K562 (cell line): Measurements from ENCODE around the gene UBE2L3. TPM values are rescaled to one million over a fixed set of nuclear protein-coding genes. Genes with fewer than 3 reads are reported as not detected.

Experiments
- ARHGAP35 ChIP-seq: fragments of 450-650 bp; IDR thresholded peaks from 2 replicates; pipeline ENCODE4 v1.6.1; 2018; ENCODE audit not compliant: partially characterized antibody
- BDP1 ChIP-seq: IDR thresholded peaks from 3 replicates; pipeline ENCODE4 v1.6.1; 2011; ENCODE audit not compliant: insufficient read length, insufficient read depth
- CBX1 ChIP-seq: sonication (generic); IDR thresholded peaks from 2 replicates; pipeline ENCODE4 v1.6.1; 2016; ENCODE audit warnings: antibody characterized with exemption, low read depth, mild to moderate bottlenecking
- HCFC1 ChIP-seq: IDR thresholded peaks from 2 replicates; pipeline ENCODE4 v1.6.1; 2012; ENCODE audit warnings: low read depth, low read length, improper control_type of control experiment
- HDAC3 ChIP-seq: fragments of 450-650 bp; IDR thresholded peaks from 2 replicates; pipeline ENCODE4 v1.6.1; 2018; ENCODE audit warnings: borderline replicate concordance, mild to moderate bottlenecking, moderate library complexity; ENCODE audit not compliant: partially characterized antibody
- HOXB6 ChIP-seq: fragments of 250-450 bp; sonication (Bioruptor Pico); IDR thresholded peaks from 2 replicates; pipeline ENCODE4 v1.5.1; 2022; ENCODE audit warnings: mild to moderate bottlenecking, borderline replicate concordance
- LCOR ChIP-seq: sonication (generic); formaldehyde crosslinking; IDR thresholded peaks from 2 replicates; pipeline ENCODE4 v1.8.0; 2022; ENCODE audit warnings: mild to moderate bottlenecking, missing genetic modification reagents
- RCOR1 ChIP-seq, 2 experiments: IDR thresholded peaks; 2 replicates each; pipeline ENCODE4 v1.6.1; 2012; ENCODE audit warnings: low read depth in 2 of 2, low read length in 2 of 2, borderline replicate concordance in 1 of 2, improper control_type of control experiment in 1 of 2
- SUPT5H ChIP-seq: fragments of 450-650 bp; IDR thresholded peaks from 2 replicates; pipeline ENCODE4 v1.6.1; 2016
- TAF7 ChIP-seq: fragments of 450-650 bp; IDR thresholded peaks from 2 replicates; pipeline ENCODE4 v1.6.1; 2016; ENCODE audit warnings: missing genetic modification characterization, missing compliant biosample characterization
- ZC3H11A ChIP-seq: IDR thresholded peaks from 2 replicates; pipeline ENCODE4 v1.6.1; 2012; ENCODE audit warnings: low read depth, low read length, improper control_type of control experiment
- ZFX ChIP-seq: sonication (generic); formaldehyde crosslinking; IDR thresholded peaks from 2 replicates; pipeline ENCODE4 v1.8.0; 2022; ENCODE audit warnings: mild to moderate bottlenecking, missing genetic modification reagents, moderate library complexity
- ZNF197 ChIP-seq: fragments of 200-800 bp; sonication (Bioruptor generic); IDR thresholded peaks from 2 replicates; pipeline ENCODE4 v1.6.1; 2016; ENCODE audit warnings: low read depth, missing genetic modification characterization, missing compliant biosample characterization
- ZNF311 ChIP-seq: fragments of 250-450 bp; sonication (Bioruptor Pico); IDR thresholded peaks from 2 replicates; pipeline ENCODE4 v1.4.0; 2020; ENCODE audit warnings: mild to moderate bottlenecking, moderate library complexity
- ZNF766 ChIP-seq: fragments of 200-800 bp; sonication (Bioruptor generic); conservative IDR thresholded peaks from 2 replicates; pipeline ENCODE4 v1.6.1; 2016; ENCODE audit warnings: missing genetic modification characterization, missing compliant biosample characterization
- ZSCAN29 ChIP-seq: fragments of 450-650 bp; IDR thresholded peaks from 2 replicates; pipeline ENCODE4 v1.6.1; 2017
- polyA plus RNA-seq, 8 experiments: library from polyadenylated mRNA; depleted of rRNA in 4 of 8; stranded (reverse) in 5 of 8; unstranded in 3 of 8; fragments of >200 nt; fragmentation: Nextera tagmentation in 2 of 8; fragmentation: Illumina TruSeq in 1 of 8; extraction: Ambion mirVana in 2 of 8; extraction: Trizol in 1 of 8; gene quantifications; 2 replicates each; pipeline versions ENCODE4 v1.2.1 to v1.2.3, GENCODE V29; 2011 to 2014; ENCODE audit warnings: inconsistent platforms in 1 of 8, missing spikeins in 1 of 8
- total RNA-seq, 7 experiments: library from RNA; depleted of rRNA in 6 of 7; stranded (reverse); fragments of >200 nt in 6 of 7; fragmentation: Illumina TruSeq in 2 of 7; extraction: Trizol in 2 of 7; gene quantifications; 2 replicates each; pipeline versions ENCODE4 v1.2.1 to v1.2.3, GENCODE V29; 2011 to 2021; ENCODE audit warnings: low replicate concordance in 1 of 7
- TF ChIP-seq, protein P1 (sequence below): sonication (generic); formaldehyde crosslinking; IDR thresholded peaks from 2 replicates; pipeline ENCODE4 v1.8.1; 2022; ENCODE audit warnings: missing genetic modification reagents
- TF ChIP-seq, protein P2 (sequence below): fragments of 250-450 bp; sonication (Bioruptor Pico); IDR thresholded peaks from 2 replicates; pipeline ENCODE4 v1.9.0; 2021; ENCODE audit warnings: mild to moderate bottlenecking
- TF ChIP-seq, protein P3 (sequence below), 2 experiments: fragments of 150-350 bp in 1 of 2; IDR thresholded peaks; 2 replicates each; pipeline ENCODE4 v1.6.1; 2012 to 2016; ENCODE audit warnings: low read depth in 2 of 2, low read length in 2 of 2, mild to moderate bottlenecking in 1 of 2, moderate library complexity in 1 of 2
- TF ChIP-seq, protein P4 (sequence below): fragments of 450-650 bp; IDR thresholded peaks from 2 replicates; pipeline ENCODE4 v1.6.1; 2014; ENCODE audit warnings: low read depth, mild to moderate bottlenecking, moderate library complexity, borderline replicate concordance
- TF ChIP-seq, protein P5 (sequence below): sonication (generic); formaldehyde crosslinking; IDR thresholded peaks from 2 replicates; pipeline ENCODE4 v1.8.0; 2022; ENCODE audit warnings: mild to moderate bottlenecking, low read depth, missing genetic modification reagents

The UBE2L3 gene
- total and polyA plus RNA-seq, 9 of the 15 experiments (the other 6 are each of a cell fraction or from before 2014, with no cell fraction given): 215 to 625 (median 285) TPM

DNA sequence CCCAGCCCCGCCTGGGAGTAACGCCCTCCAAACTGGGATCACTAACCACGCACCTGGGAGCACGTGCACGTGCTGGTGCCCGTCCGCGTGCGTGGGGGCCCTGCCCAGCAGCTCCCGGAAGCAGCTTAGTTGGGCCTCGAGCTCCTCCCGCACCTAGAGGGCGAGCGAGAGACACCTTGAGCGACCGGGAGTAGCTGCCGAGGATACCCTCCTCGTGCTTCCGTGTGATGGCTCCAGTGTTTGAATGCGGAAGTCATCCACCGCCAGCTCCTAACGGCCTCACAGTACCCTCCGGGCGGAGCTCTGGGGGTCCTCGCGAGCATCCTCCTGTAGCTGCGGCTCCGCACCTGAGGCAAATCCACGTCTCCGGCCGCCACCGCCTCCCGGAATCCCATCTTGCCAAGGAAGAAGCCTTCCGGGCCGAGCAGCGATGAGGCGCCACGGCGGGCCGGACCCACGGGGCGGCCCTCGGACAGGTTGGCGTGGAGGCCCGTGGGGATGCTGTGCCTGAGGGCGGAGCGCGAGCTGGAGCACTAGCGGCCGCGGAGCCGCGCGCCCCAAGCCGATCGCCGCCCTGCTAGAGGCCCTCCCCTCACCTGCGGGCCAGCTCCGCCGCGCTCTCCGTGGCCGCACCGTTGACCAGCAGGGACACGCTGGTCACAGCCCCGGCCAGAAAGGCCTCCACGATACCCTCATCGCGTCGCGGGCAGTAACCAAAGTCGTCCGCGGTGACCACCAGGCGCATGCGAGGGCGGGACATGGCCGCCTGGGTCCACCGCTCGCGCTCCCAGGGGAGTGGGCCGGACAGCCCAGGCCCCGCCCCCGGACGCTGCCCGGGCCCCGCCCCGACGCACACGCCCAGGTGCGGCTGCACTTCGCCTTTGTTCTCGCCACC is 62.0 kb downstream of the UBE2L3 start, which contains the start of gene YDJC (continued):
- TF ChIP-seq, protein P1, sequence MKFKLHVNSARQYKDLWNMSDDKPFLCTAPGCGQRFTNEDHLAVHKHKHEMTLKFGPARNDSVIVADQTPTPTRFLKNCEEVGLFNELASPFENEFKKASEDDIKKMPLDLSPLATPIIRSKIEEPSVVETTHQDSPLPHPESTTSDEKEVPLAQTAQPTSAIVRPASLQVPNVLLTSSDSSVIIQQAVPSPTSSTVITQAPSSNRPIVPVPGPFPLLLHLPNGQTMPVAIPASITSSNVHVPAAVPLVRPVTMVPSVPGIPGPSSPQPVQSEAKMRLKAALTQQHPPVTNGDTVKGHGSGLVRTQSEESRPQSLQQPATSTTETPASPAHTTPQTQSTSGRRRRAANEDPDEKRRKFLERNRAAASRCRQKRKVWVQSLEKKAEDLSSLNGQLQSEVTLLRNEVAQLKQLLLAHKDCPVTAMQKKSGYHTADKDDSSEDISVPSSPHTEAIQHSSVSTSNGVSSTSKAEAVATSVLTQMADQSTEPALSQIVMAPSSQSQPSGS (CRISPR knock-in tag): no peak
- peak; percentile 94 for TF ChIP-seq HCFC1
- TF ChIP-seq SUPT5H: no peak
- no peak for TF ChIP-seq ZFX (CRISPR knock-in tag)
- no peak for TF ChIP-seq BDP1
- TF ChIP-seq, protein P2, sequence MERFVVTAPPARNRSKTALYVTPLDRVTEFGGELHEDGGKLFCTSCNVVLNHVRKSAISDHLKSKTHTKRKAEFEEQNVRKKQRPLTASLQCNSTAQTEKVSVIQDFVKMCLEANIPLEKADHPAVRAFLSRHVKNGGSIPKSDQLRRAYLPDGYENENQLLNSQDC (CRISPR knock-in tag): no peak
- TF ChIP-seq ZC3H11A: peak; percentile 94
- no peak for TF ChIP-seq HOXB6 (CRISPR knock-in tag)
- TF ChIP-seq ARHGAP35: no peak
- TF ChIP-seq, protein P3, sequence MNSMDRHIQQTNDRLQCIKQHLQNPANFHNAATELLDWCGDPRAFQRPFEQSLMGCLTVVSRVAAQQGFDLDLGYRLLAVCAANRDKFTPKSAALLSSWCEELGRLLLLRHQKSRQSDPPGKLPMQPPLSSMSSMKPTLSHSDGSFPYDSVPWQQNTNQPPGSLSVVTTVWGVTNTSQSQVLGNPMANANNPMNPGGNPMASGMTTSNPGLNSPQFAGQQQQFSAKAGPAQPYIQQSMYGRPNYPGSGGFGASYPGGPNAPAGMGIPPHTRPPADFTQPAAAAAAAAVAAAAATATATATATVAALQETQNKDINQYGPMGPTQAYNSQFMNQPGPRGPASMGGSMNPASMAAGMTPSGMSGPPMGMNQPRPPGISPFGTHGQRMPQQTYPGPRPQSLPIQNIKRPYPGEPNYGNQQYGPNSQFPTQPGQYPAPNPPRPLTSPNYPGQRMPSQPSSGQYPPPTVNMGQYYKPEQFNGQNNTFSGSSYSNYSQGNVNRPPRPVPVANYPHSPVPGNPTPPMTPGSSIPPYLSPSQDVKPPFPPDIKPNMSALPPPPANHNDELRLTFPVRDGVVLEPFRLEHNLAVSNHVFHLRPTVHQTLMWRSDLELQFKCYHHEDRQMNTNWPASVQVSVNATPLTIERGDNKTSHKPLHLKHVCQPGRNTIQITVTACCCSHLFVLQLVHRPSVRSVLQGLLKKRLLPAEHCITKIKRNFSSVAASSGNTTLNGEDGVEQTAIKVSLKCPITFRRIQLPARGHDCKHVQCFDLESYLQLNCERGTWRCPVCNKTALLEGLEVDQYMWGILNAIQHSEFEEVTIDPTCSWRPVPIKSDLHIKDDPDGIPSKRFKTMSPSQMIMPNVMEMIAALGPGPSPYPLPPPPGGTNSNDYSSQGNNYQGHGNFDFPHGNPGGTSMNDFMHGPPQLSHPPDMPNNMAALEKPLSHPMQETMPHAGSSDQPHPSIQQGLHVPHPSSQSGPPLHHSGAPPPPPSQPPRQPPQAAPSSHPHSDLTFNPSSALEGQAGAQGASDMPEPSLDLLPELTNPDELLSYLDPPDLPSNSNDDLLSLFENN (IDR thresholded peaks at IDR 0.05; ENCODE audit: low read depth in 2 of 2, low read length in 2 of 2): peak in 1 of 2 experiments; percentile 90; a peak in 2 of 4 replicates
- no peak for TF ChIP-seq TAF7 (tag)
- no peak for TF ChIP-seq HDAC3
- TF ChIP-seq ZNF766 (CRISPR knock-in tag): no peak
- TF ChIP-seq, protein P4, sequence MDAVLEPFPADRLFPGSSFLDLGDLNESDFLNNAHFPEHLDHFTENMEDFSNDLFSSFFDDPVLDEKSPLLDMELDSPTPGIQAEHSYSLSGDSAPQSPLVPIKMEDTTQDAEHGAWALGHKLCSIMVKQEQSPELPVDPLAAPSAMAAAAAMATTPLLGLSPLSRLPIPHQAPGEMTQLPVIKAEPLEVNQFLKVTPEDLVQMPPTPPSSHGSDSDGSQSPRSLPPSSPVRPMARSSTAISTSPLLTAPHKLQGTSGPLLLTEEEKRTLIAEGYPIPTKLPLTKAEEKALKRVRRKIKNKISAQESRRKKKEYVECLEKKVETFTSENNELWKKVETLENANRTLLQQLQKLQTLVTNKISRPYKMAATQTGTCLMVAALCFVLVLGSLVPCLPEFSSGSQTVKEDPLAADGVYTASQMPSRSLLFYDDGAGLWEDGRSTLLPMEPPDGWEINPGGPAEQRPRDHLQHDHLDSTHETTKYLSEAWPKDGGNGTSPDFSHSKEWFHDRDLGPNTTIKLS: no peak
- no peak for TF ChIP-seq LCOR
- no peak for TF ChIP-seq ZNF197 (CRISPR knock-in tag)
- no peak for TF ChIP-seq ZNF311
- no peak for TF ChIP-seq CBX1
- peak; percentile 90 to 99 for TF ChIP-seq RCOR1 (IDR thresholded peaks at IDR 0.05; ENCODE audit: borderline replicate concordance in 1 of 2, low read depth in 2 of 2, low read length in 2 of 2)
- TF ChIP-seq ZSCAN29: no peak
- TF ChIP-seq, protein P5, sequence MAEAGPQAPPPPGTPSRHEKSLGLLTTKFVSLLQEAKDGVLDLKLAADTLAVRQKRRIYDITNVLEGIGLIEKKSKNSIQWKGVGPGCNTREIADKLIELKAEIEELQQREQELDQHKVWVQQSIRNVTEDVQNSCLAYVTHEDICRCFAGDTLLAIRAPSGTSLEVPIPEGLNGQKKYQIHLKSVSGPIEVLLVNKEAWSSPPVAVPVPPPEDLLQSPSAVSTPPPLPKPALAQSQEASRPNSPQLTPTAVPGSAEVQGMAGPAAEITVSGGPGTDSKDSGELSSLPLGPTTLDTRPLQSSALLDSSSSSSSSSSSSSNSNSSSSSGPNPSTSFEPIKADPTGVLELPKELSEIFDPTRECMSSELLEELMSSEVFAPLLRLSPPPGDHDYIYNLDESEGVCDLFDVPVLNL (CRISPR knock-in tag): no peak
